Stimulated activated CD4-positive, alpha-beta T cell treated with anti-CD3 and anti-CD28 coated beads, TNF-alpha, amount 100 ng/mL, for 24 hours (primary cell): ENCODE measurements around the gene MPZL1.
A peak's percentile ranks its signal among the peaks of the same experiment; 100 is the strongest.
"Not testable (repeated sequence)": the region's sequence is repeated elsewhere in the genome, so short reads cannot be mapped to it uniquely, and the experiment has no call there.

Experiments used
- DNase-seq, 3 experiments: peaks; one replicate each; pipeline ENCODE4 v3.0.0-alpha.2; 2020; ENCODE audit warnings: low read depth in 3 of 3

MPZL1 gene

GRCh38 chr1:167718914-167719691 lies 2.7 kb upstream of the MPZL1 start:
- no peak for DNase-seq

GRCh38 chr1:167719715-167720421 lies 1.9 kb upstream of the MPZL1 start:
- not testable (repeated sequence) for DNase-seq

GRCh38 chr1:167720965-167721616 lies 691 bp upstream of the MPZL1 start:
- DNase-seq = no peak

- peak in 1 of 3 experiments; percentile 40 for DNase-seq
Observed at GRCh38 chr1:167722152-167722869, 529 bp downstream of the MPZL1 start.

GRCh38 chr1:167722870-167723251 lies 1.1 kb downstream of the MPZL1 start:
- no peak for DNase-seq

GRCh38 chr1:167723707-167724323 lies 2.0 kb downstream of the MPZL1 start:
- DNase-seq = no peak

GRCh38 chr1:167726008-167726407 lies 4.2 kb downstream of the MPZL1 start:
- no peak for DNase-seq

GRCh38 chr1:167728818-167729410 lies 7.1 kb downstream of the MPZL1 start:
- DNase-seq = no peak

GRCh38 chr1:167734227-167734626 lies 12.4 kb downstream of the MPZL1 start:
- DNase-seq = no peak

- no peak for DNase-seq
Observed at GRCh38 chr1:167734841-167735240, 13.1 kb downstream of the MPZL1 start.

GRCh38 chr1:167737169-167737568 lies 15.4 kb downstream of the MPZL1 start:
- no peak for DNase-seq

- no peak for DNase-seq
Observed at GRCh38 chr1:167738158-167738557, 16.4 kb downstream of the MPZL1 start.

- DNase-seq = no peak
Observed at GRCh38 chr1:167739752-167740151, 18.0 kb downstream of the MPZL1 start.

GRCh38 chr1:167741103-167741502 lies 19.3 kb downstream of the MPZL1 start:
- DNase-seq = not testable (repeated sequence)

GRCh38 chr1:167742392-167743057 lies 20.7 kb downstream of the MPZL1 start:
- not testable (repeated sequence) for DNase-seq

GRCh38 chr1:167744901-167745300 lies 23.1 kb downstream of the MPZL1 start:
- DNase-seq = no peak

GRCh38 chr1:167746013-167746672 lies 24.4 kb downstream of the MPZL1 start:
- no peak for DNase-seq

GRCh38 chr1:167746988-167747655 lies 25.3 kb downstream of the MPZL1 start:
- no peak for DNase-seq

- DNase-seq = no peak
Observed at GRCh38 chr1:167747988-167748387, 26.2 kb downstream of the MPZL1 start.

- DNase-seq = no peak
Observed at GRCh38 chr1:167748906-167749305, 27.1 kb downstream of the MPZL1 start.
